GM18499 (cell line): ENCODE data around the gene MB21D2.
"Not testable (repeated sequence)": the region's sequence is repeated elsewhere in the genome, so short reads cannot be mapped to it uniquely, and the experiment has no call there.

ENCODE experiments used
- ATAC-seq: cut with Tn5 transposase; IDR thresholded peaks from one replicate; pipeline ENCODE4 v1.9.1; 2021; ENCODE audit warnings: moderate number of reproducible peaks; ENCODE audit not compliant: insufficient read depth, unreplicated experiment

Gene MB21D2

DNA sequence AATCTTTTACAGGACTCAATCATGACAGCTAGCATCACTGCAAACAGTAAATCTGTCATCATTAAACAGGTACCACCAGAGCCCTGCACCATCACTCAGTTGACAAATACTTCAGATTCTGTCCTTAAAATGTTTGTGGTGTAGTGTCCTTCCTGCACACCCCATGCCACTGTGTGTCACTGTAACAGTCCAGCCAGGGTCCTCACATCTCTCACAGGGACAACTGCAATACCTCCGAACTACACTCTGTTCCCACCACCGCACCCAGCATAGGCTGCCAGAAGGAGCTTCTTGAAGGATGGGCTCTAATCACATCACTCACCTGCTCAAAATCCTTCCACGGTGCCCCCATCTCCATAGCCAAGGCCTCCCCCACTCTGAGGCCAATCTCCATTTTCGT, 100.2 kb downstream of the MB21D2 start:
- ATAC-seq = no peak

DNA sequence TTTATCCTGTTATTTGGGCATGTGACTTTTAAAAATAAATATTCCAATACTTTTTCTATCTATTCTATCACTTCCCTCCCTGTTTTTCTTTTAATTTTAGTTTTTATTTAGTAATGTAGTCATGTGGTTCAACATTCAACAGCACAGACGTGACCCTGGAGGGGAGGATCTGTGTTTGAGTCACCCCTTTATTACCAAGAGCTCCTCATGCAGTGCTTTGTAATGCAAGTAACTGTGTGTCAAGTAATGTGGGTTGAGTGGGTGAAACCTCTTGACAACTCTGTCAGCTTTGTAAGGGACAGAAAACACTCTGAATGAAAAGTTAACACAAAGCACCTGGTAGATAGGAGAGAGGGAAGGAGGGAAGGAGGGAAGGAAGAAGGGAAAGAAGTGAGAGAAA, 100.6 kb downstream of the MB21D2 start:
- ATAC-seq = no peak

DNA sequence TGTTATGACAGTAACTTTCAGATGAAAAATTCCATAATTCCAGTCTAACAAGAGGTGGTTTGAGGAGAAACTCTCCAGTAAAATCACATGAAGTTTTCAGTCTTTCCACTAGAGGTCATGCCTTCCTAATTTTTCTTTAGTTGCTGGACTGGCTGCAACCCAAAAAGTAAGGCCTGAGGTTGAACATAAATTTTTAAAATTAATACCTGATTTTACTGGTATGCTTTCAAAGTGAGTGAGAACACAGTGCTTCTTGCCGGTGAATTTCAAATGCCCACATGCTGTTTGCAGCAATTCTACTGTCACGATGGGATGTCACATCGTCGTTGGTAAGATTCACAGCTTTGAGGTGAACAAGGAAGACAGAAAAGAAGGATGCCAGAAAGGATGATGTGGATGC, 101.3 kb downstream of the MB21D2 start:
- no peak for ATAC-seq

DNA sequence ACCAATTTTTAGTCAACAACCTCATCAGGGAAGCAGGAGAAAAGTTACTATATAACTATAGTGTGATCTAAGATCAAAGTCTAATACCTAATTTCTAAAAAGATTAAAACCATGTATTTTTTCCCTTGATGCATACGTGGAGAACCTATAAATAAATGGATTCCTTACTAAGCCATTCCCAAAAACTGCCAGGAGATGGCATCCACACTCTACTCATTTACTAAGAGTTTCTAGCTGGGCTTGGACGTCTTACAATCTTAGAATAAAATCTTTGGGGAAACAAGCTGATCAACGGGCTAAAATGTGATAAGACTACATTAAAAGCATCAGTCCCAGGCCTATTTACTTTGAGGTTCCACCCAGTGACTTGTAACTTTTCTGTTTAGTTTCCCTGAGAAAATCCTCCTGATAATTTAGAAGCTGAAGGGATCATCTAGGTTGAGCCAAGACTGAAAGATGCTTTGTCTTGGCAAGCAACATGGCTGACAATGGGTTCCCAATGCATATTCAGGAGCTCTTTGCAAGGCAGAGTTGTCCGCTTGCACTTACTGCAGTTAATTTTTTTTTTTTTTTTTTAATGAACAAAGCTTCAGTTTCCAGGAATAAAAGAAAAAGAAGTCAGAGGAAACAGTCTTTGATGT, 104.8 kb downstream of the MB21D2 start:
- ATAC-seq = no peak

DNA sequence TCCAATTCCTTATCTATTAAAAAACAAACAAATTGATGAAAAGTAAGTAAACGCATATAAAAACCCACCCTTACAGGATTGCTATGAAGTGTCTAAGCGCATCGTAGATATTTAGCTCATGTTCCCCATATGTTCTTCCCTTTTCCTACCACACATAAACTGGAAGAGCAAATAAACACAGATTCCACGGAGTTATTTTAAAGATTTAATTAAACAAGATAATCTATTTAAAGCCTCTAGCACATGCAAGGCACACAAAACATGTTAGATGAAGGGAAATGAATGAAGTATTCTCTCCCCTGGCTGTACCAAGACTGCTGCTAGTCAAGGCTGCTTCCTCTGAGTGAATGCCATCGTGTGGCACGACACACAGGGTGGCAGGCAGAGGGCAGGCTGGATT, 111.9 kb downstream of the MB21D2 start:
- no peak for ATAC-seq

DNA sequence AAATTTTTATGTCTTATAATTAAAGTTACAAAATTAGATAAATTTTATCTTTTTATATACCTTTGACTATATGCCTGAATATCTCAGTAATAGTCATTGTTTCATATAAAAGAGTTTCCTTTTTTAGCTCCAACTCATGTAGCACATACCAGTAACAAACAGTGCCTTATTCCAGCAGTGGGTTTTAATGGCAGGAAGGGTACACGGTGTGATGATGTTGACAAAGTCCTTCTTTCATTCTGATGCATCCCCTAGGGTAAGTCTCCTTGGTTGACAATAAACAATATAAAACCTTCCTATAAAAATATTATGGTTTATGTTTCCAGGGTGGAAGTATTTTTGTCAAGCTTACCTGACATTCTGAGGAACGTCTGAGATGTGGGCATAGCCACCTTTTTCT, 113.2 kb downstream of the MB21D2 start:
- ATAC-seq = no peak

DNA sequence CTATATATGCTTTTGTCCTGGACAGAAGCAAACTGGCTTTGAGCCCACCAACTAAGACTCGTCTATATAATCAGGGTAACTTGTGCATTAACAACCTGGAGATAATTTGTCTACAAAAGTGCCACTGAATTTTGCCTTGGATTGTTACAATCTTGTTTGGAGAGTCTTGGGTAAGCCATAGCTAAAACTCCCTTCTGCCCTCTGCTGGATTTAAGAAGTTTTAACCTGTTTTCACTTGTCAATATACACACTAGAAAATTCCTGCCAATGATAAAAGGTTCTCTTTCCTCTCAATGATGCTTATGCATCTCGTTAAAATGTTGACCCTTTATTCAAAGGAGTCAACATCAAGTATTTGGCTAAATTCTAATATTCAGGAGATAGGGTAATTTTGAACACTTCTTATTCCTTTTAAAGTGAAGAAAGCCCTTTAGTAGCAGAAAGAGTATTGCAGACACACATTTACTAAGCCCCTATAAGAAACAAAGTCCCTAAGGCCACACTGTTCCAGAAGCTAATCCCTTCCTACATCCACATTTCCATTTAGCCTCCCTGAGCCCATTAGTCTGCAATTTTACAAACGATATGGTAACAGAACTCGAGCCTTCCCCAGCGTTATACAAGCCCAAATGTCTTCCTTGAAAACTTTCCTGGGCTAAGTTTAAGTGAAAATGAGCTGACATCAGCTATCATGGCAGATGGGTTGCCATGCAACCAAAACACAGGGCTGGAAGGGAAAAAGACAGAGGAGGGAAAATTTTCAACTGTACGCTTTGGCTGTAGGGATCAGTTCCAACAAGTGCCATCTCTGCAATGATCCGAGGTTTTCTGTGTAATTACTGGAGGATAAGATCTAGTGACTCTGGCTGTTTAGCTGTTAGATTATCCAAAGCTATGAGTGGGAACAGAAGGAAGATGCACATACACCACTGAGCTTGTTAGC, 114.4 kb downstream of the MB21D2 start:
- peak; percentile 63 for ATAC-seq

DNA sequence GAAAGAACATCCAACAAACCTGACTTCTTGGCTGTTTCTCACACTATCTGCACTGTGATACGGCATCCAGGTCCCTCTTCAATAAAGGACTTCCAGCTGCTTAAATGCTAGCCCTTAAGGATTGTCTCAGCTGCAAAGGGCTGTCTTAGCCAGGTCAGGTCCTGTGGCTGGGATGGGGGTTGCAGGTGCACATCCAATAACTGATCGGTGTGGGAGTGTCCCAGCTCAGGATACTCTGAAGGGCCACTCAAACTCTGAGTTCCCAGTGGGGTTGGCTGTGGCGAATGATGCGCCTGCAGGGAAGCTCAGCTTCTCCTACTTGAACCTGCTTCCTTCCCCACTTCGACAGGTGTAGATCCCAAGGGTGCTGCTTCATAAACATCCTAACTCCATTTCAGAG, 115.7 kb downstream of the MB21D2 start:
- ATAC-seq = no peak

DNA sequence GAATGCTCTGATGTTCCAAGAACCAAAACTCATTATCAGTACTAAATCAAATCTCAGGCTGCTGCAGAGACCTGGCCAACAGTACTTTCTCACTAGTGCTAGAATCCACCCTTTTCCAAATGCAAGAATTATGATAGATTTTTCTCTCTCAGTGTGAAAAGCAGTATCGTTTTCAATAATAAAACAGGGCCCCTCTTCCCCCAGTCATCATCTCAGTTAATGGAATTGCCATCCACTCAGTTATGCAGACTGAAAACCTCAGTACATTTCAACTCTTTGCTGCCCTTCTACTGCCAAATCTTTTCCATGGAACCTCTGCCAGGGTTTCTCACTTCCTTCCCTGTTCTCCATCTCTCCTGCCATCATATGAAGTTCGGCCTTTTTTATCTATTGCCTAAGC, 117.9 kb downstream of the MB21D2 start:
- ATAC-seq = no peak

DNA sequence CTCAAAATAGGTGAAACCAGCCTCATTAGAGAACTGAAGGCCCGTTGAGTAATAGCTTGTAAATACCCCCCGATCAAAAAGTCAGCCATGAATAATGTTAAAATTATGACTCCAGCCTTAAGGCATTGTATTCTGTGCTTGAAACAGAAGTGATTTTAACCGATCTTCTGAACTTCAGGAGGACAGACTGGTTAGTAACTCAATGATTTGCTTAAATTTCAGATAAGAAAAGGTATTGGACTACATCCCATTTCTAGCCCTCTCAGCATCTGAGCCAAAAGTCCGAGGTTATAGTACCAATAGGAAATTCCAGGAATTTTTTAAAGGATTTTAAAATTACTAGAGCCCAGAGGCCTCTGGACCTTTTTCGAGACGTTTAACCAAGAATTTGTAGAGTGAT, 122.6 kb downstream of the MB21D2 start:
- no peak for ATAC-seq

DNA sequence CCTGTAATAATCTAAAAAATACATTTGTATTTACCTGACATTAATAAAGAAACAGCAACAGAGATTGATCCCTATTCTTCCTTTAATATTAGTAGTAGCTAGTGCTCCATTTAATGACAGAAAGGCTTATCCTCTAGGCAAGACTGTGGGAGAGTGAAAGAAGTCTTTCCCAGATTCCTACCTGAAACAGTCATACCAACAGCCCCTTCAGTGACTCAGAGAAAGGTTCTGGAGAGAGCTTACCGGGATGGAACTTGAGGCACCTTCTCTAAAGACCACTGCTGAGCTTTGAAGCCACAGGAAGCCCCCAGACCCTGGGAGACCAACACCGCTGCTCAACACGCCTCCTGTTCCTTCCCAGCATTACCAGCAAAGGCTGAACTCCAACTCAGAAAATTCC, 123.4 kb downstream of the MB21D2 start:
- ATAC-seq = no peak

DNA sequence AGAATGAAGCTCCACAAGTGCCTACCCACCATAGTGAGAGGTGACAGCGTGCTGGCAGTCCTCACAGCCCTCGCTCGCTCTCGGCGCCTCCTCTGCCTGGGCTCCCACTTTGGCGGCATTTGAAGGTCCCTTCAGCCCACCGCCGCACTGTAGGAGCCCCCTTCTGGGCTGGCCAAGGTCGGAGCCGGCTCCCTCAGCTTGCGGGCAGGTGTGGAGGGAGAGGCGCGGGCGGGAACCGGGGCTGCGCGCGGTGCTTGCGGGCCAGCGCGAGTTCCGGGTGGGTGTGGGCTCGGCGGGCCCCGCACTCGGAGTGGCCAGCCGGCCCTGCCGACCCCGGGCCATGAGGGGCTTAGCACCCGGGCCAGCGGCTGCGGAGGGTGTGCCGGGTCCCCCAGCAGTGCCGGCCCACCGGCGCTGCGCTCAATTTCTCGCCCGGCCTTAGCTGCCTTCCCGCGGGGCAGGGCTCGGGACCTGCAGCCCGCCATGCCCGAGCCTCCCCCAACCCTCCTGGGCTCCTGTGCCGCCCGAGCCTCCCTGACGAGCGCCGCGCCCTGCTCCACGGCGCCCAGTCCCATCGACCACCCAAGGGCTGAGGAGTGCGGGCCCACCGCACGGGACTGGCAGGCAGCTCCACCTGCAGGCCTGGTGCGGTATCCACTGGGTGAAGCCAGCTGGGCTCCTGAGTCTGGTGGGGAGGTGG, 128.7 kb downstream of the MB21D2 start:
- not testable (repeated sequence) for ATAC-seq

DNA sequence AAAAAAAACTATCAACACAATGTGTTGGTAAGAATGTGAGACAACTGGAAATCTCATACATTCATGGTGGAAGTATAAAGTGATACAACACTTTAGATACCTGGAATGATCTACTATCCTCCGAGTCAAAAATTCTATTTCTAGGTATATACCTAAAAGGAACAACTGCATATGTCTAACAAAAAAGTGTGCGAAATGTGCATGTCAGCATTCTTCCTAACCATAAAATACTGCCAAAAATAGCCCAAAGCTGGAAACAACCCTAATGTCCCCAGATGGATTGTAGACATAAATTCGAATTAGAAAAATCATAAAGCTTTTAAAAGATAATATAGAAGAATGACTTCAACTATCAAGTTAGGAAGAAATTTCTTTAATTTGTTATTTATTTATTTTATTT, 139.1 kb downstream of the MB21D2 start:
- ATAC-seq = no peak

DNA sequence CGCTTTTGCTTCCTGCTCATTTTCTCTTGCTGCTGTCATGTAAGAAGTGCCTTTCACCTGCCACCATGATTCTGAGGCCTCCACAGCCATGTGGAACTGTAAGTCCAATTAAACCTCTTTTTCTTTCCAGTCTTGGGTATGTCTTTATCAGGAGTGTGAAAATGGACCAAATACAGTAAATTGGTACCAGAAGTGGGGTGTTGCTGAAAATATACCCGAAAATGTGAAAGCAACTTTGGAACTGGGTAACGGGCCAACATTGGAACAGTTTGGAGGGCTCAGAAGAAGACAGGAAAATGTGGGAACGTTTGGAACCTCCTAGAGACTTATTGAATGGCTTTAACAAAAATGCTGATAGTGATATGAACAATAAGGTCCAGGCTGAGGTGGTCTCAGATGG, 143.3 kb downstream of the MB21D2 start:
- ATAC-seq = not testable (repeated sequence)

DNA sequence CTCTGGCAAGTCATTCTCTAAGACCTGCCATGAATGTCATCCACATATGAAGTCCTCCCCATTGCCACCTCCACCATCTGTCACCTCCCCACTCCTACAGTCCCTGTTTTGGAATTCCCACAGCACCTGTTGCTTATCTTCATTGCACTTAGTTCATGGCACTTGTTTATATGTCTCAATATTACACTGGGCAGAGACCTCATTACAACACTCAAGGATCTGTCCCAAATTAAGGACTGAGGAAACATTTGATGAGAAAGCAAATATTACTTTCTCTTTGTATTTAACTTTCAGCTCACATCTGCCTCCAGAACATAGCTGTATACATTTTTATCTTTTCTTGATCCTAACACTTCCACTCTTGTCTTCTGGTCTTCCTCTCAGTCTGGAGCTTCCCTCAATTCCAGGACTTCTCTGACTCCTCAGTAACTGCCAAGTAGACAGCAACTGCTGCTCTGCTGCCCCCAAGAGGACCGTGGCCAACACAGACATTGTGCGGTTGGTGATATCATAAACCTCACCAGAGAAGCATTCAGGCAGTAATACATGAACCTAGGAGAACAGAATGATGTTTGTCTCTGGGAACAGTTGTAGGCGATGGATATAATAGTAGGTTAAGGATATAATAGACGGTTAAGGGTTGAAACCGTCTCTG, 145.3 kb downstream of the MB21D2 start:
- ATAC-seq = no peak

DNA sequence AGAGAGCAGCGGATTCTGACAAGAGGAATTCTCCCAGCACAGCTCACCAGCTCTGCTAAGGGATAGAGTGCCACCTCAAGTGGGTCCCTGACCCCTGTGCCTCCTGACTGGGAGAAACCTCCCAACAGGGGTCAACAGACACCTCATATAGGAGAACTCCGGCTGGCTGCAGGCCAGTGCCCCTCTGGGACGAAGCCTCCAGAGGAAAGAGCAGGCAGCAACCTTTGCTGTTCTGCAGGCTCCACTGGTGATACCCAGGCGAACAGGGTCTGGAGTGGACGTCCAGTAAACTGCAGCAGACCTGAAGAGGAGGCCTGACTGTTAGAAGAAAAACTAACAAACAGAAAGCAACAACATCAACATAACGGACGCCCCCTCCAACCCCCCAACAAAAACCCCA, 159.0 kb downstream of the MB21D2 start:
- no peak for ATAC-seq

DNA sequence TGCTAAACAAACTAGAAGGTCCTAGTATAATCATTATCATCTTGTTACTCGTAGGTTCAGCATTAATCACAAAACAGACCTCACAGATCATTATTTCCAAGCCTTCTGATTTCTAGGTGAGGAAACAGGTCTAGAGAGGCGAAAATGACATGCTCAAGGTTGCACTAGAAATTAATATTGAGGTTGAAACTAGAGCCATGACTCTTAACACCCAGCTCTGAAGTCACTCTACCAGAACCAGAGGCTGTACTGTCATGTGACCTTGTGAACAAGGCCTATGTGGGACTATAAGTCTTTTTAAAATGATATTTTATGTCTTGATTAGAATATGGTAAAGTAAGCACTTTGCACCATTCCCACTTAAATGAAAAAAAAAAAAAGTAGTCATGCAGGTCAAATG, 166.5 kb downstream of the MB21D2 start:
- ATAC-seq = no peak

DNA sequence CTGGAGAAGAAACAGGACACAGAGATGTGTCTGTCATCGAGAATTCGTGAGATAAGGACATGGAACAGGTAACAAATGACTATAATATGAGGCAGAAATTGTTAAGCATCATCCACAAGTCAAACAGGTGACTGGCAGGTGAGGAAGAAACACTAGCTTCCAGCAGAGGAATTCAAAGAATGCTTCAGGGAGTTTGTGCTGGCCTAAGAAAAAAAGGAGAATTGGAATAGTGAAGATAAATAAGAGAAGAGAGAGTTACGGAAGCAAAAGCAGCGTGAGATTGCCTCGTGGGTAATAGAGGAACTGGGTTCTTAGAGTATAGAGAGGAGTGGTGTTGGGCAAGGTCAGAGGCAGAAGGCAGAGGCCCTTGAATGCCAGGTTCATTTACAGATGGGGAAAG, 167.5 kb downstream of the MB21D2 start:
- no peak for ATAC-seq

DNA sequence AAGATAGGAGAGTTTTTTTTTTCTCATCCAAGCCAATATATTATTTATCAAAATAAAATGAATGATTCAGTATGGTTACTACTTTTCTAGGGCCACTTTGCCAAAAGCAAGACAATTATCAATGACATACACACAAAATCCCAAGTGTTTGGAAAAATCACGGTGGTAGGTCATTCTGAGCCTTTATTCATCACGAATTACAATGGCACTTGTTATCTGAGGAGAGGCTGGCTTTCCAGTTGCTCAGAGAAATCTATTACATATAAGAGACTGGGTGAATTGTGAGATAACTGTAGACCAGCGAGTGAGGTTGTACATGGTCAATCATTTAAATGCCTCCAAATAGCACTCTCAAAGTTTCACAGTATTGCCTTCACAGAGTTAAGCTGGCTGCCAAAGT, 169.9 kb downstream of the MB21D2 start:
- no peak for ATAC-seq

DNA sequence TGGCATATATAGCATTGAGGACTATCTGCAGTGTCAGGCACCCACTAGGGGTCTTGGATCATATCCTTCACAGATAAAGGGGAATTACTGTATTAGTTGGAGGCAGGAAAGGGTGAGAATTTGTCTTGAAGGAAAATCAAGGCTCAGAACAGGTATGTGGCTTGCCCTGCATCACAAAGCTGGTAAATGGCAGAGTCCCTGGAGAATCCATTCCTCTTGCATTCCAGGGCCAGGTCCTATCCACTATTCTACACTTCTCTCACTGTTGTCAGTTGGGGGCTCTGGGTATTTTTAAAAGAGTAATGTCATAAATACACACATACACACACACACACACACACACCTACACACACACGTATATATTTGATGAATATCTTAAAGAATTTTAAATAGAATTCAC, 170.5 kb downstream of the MB21D2 start:
- no peak for ATAC-seq
